SU-DHL-6 (cell line): Measurements from ENCODE around the gene NPSR1.

Source experiments
- H2AFZ ChIP-seq: fragments of 200-600 bp; sonication (generic); 2 replicates; pipeline ENCODE4 v1.6.1; 2014; ENCODE audit warnings: low read depth, mild to moderate bottlenecking, moderate library complexity, mixed read lengths, antibody characterized with exemption, low read length; ENCODE audit not compliant: severe bottlenecking
- H3F3A ChIP-seq: fragments of 200-600 bp; shearing (Covaris generic); 2 replicates; pipeline ENCODE4 v1.6.0; 2016; ENCODE audit warnings: antibody characterized with exemption, mild to moderate bottlenecking; ENCODE audit not compliant: insufficient read depth
- H3K27ac ChIP-seq: fragments of 200-600 bp; sonication (generic); 2 replicates; pipeline ENCODE4 v1.5.1; 2016; ENCODE audit warnings: low read depth, mild to moderate bottlenecking, low read length, moderate library complexity, mixed read lengths
- H3K27me3 ChIP-seq: fragments of 200-600 bp; sonication (generic), shearing (Covaris generic); 2 replicates; pipeline ENCODE4 v1.6.0; 2014; ENCODE audit warnings: mild to moderate bottlenecking, low read length
- H3K36me3 ChIP-seq: fragments of 200-600 bp; sonication (generic); 2 replicates; pipeline ENCODE4 v1.6.1; 2014; ENCODE audit warnings: mild to moderate bottlenecking, low read length, mixed read lengths
- H3K4me2 ChIP-seq: fragments of 300-600, 200-600 bp; shearing (Covaris generic), sonication (generic); 2 replicates; pipeline ENCODE4 v1.6.0; 2014; ENCODE audit warnings: low read length, low read depth, mild to moderate bottlenecking; ENCODE audit not compliant: poor library complexity, severe bottlenecking
- H3K4me3 ChIP-seq: fragments of 200-600 bp; sonication (generic); 2 replicates; pipeline ENCODE4 v1.5.1; 2014; ENCODE audit warnings: antibody characterized with exemption, low read length, mild to moderate bottlenecking, mixed read lengths; ENCODE audit not compliant: insufficient read depth, poor library complexity, severe bottlenecking
- H3K79me2 ChIP-seq: fragments of 200-600 bp; sonication (generic); 2 replicates; pipeline ENCODE4 v1.6.1; 2014; ENCODE audit warnings: mild to moderate bottlenecking, low read length, moderate library complexity; ENCODE audit not compliant: insufficient read depth
- H3K9ac ChIP-seq: fragments of 200-600 bp; sonication (generic); 2 replicates; pipeline ENCODE4 v1.7.0; 2014; ENCODE audit warnings: mild to moderate bottlenecking, low read length
- H3K9me2 ChIP-seq: fragments of 200-600 bp; sonication (generic); replicated peaks from 2 replicates; pipeline ENCODE4 v1.6.1; 2014; ENCODE audit warnings: low read length; ENCODE audit not compliant: insufficient read depth
- H3K9me3 ChIP-seq: fragments of 200-600 bp; sonication (generic); 2 replicates; pipeline ENCODE4 v1.6.1; 2014; ENCODE audit warnings: low read length, mixed read lengths; ENCODE audit not compliant: insufficient read depth
- H4K20me1 ChIP-seq: fragments of 200-600 bp; sonication (generic); 2 replicates; pipeline ENCODE4 v1.6.1; 2014; ENCODE audit warnings: low read depth, mild to moderate bottlenecking, antibody characterized with exemption, low read length, moderate library complexity, mixed read lengths
- EZH2phosphoT487 ChIP-seq: fragments of 200-600 bp; sonication (generic), shearing (Covaris generic); conservative IDR thresholded peaks from 2 replicates; pipeline ENCODE4 v1.6.1; 2018; ENCODE audit warnings: mild to moderate bottlenecking, antibody characterized with exemption, low read length, moderate library complexity, mixed read lengths
- TF ChIP-seq, protein P1 (sequence below): fragments of 200-600 bp; sonication (generic); IDR thresholded peaks from one replicate; pipeline ENCODE4 v1.5.1; 2017; ENCODE audit warnings: antibody characterized with exemption, mild to moderate bottlenecking, low read length, moderate library complexity; ENCODE audit not compliant: insufficient read depth, poor library complexity, severe bottlenecking

The NPSR1 gene

DNA sequence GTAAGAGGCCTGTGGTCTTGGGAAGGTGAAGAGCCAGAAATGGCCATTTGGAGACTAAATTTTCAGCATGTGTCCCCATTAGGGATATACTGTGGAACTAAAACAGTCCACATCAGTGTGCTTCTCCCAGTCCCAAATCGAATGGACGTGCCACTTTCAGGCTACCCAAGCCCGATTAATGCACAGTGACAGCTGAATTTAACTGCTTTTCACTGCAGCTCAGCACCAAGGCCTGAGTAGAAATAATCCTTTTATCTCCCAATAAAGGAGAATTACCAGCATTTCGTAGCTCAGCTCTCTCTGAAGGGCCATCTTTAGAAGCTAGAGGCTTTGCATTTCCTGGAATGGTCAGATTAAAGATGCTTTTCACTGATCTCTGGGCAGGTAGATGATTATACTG is 183.3 kb downstream of the NPSR1 start:
- Histone ChIP-seq H3K36me3 (no peaks in the 10 kb centered on the region), H3K4me2 (no peak overlapping the region), H3K27ac (no peak overlapping the region), H3K79me2 (no peaks in the 10 kb centered on the region), H3K9me2 (no peaks in the 10 kb centered on the region), H4K20me1 (no peaks in the 10 kb centered on the region), H3K27me3 (no peaks in the 10 kb centered on the region), H2AFZ (no peak overlapping the region), H3K4me3 (no peak overlapping the region), H3K9ac (no peak overlapping the region), H3K9me3 (no peaks in the 10 kb centered on the region), H3F3A (no peaks in the 10 kb centered on the region)
- TF ChIP-seq, protein P1, sequence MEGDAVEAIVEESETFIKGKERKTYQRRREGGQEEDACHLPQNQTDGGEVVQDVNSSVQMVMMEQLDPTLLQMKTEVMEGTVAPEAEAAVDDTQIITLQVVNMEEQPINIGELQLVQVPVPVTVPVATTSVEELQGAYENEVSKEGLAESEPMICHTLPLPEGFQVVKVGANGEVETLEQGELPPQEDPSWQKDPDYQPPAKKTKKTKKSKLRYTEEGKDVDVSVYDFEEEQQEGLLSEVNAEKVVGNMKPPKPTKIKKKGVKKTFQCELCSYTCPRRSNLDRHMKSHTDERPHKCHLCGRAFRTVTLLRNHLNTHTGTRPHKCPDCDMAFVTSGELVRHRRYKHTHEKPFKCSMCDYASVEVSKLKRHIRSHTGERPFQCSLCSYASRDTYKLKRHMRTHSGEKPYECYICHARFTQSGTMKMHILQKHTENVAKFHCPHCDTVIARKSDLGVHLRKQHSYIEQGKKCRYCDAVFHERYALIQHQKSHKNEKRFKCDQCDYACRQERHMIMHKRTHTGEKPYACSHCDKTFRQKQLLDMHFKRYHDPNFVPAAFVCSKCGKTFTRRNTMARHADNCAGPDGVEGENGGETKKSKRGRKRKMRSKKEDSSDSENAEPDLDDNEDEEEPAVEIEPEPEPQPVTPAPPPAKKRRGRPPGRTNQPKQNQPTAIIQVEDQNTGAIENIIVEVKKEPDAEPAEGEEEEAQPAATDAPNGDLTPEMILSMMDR: no peak
- no peak for TF ChIP-seq EZH2phosphoT487

DNA sequence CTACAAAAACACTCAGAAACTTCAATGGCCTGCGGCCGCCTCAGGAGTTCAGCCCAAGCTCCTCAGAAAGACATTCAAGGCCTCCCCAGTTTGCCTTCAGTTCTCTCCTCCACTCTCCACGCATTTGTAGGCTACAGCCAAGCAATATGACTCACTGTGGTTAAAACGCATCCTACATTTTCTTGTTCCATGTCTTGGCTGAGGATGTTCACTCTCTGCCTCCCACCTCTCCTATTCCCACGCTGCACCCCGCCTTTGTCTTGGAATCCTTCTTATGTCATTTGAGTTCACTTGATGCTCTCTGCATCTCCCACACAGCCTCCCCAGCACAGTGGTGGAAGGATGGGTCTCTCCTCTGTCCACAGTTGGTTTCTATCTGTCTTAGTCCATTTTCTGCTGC is 184.8 kb downstream of the NPSR1 start:
- no peaks in the 10 kb centered on the region for H3F3A ChIP-seq
- H3K4me3 ChIP-seq: no peak overlapping the region
- H3K4me2 ChIP-seq: no peak overlapping the region
- no peak for TF ChIP-seq EZH2phosphoT487
- TF ChIP-seq, protein P1: no peak
- no peaks in the 10 kb centered on the region for H3K79me2 ChIP-seq
- H3K9me3 ChIP-seq: no peaks in the 10 kb centered on the region
- no peaks in the 10 kb centered on the region for H4K20me1 ChIP-seq
- no peak overlapping the region for H2AFZ ChIP-seq
- H3K27ac ChIP-seq: no peak overlapping the region
- H3K27me3 ChIP-seq: no peaks in the 10 kb centered on the region
- no peaks in the 10 kb centered on the region for H3K36me3 ChIP-seq
- no peak overlapping the region for H3K9ac ChIP-seq
- H3K9me2 ChIP-seq: no peaks in the 10 kb centered on the region

DNA sequence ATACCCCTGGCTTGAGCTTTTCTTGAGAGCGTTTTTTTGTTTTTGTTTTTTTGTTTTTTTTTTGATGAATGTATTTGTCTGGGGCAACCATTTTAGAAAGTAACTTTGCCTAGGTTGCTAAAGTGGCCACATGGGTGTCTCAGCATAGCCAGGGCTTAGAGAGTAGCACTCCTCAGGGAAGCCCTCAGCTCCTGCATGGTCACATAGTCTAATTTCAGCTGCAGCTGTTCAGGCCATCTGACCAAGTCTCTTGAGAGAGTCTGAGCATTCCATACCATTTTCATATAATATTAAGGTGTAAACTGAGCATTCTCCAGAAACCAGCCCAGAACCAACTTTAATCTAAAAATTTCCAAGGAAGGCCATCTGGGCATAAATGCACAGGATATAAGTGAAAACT is 186.4 kb downstream of the NPSR1 start:
- Histone ChIP-seq H4K20me1 (no peaks in the 10 kb centered on the region), H3K9me2 (no peaks in the 10 kb centered on the region), H3K27me3 (no peaks in the 10 kb centered on the region), H2AFZ (no peak overlapping the region), H3K36me3 (no peaks in the 10 kb centered on the region), H3K9ac (no peak overlapping the region), H3K9me3 (no peaks in the 10 kb centered on the region), H3K4me3 (no peak overlapping the region), H3K4me2 (no peak overlapping the region), H3F3A (no peaks in the 10 kb centered on the region), H3K79me2 (no peaks in the 10 kb centered on the region), H3K27ac (no peak overlapping the region)
- no peak for TF ChIP-seq EZH2phosphoT487
- TF ChIP-seq, protein P1: no peak
